ENCODE data around the gene PPAT.
A peak's percentile ranks its signal among the peaks of the same experiment; 100 is the strongest.
"Not testable (repeated sequence)": the region's sequence is repeated elsewhere in the genome, so short reads cannot be mapped to it uniquely, and the experiment has no call there.

PPAT gene

GRCh38 chr4:56435140-56435926 lies at the start of gene PPAT:
PPAT (minus strand) TSS chr4:56435615; CDS start chr4:56435477, 138 bp downstream.
- DNase-seq (ENCODE audit: low spot score) = peak; percentile 98

DNA sequence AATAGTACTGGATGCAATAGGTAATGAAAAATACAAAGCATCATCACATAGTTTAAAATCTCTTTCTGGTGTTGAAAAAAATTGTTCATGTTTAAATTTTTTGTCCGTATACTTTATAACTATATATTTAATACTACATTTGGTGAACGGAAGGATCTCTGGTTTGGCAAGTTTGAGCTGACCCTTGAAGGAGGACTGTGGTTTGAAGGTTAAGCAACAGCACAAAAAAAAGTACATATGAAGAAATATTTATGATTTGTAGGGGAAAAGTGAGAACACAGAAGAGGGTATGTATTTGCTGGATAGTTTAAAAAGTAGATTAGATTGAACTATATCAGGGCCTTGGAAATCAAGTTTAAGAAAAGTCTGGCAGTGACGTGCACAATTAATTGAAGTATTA lies 45.3 kb upstream of the PPAT start:
- DNase-seq (ENCODE audit: low spot score) = no peak

- DNase-seq (ENCODE audit: low spot score) = no peak
These were observed 41.8 kb upstream of the PPAT start for GRCh38 chr4:56477192-56477702.

DNA sequence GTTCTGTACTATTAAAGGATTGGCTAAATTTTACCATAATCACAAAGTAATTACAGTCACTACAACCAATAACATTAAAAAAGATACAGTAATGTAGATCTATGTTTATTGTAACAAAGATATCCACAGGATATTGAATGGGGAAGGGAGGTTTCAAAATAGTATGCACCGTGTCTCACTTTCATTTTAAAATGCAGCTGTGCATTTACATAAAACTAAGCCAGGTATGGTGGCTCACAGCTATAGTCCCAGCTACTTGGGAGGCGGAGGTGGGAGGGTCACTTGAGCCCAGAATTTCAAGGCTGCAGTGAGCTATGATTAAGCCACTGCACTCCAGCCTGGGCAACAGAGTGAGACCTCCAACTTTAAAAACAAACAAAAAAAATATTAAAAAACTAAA lies 40.5 kb upstream of the PPAT start:
- DNase-seq (ENCODE audit: low spot score) = no peak

DNA sequence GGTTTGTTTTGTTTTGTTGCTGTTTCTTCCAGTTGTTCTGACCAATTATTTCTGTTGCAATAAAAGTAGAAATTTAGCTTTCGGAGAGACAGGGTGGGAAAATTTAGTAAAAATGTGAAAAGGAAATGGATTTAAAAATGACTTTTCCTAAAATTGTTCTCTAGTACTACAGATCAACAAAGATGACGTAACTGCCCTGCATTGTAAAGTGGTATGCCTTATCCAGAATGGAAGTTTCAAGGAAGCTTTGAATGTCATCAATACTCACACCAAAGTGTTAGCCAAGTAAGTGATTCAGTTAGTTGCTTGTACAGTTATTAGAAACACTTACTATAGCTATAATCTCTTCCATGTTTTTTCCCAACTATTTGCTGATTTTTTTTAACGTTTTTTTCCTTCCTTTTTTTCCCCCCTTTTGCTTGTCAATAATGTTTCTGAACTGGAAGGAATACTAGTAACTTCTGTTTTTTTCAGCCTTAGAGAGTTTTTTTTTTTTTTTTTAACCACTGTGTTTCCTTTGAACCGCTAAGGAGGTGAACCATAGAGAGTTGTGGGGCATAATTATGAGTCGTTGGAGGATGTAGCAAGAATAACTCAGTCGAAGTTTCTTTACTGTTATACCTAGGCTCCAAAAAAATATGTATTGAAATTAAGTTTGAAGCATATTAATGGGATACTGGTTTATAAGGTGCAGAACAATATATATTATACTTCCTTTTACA lies 34.2 kb upstream of the PPAT start:
- DNase-seq (ENCODE audit: low spot score) = no peak

DNA sequence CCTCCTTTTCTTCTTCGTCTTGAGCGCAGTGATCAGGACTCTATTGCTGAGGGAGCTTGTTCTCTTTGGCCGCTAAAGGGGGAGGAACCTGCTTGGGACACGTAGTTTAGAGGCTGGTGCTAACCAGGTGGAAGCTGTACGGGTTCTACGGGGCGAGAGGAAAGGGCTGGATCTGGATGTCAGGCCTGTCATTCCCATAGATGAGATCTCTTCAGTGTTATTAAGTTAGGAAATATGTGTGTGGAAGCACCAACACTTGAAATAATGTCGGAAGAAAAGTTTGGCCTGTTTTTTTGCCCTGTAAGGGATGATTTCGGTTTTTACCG lies 32.6 kb upstream of the PPAT start:
- DNase-seq (ENCODE audit: low spot score) = peak; percentile 30

- DNase-seq (ENCODE audit: low spot score) = peak; percentile 88
These were observed 32.1 kb upstream of the PPAT start, which contains the start of gene SRP72 for GRCh38 chr4:56467284-56468096. SRP72 (plus strand) TSS chr4:56467617; CDS start chr4:56467636, 19 bp downstream.

GRCh38 chr4:56466910-56467283 lies 31.5 kb upstream of the PPAT start:
- no peak for DNase-seq (ENCODE audit: low spot score)

- DNase-seq (ENCODE audit: low spot score) = peak; percentile 16
These were observed 30.9 kb upstream of the PPAT start for GRCh38 chr4:56466296-56466761.

- DNase-seq (ENCODE audit: low spot score) = no peak
These were observed 30.3 kb upstream of the PPAT start for GRCh38 chr4:56465599-56466295.

DNA sequence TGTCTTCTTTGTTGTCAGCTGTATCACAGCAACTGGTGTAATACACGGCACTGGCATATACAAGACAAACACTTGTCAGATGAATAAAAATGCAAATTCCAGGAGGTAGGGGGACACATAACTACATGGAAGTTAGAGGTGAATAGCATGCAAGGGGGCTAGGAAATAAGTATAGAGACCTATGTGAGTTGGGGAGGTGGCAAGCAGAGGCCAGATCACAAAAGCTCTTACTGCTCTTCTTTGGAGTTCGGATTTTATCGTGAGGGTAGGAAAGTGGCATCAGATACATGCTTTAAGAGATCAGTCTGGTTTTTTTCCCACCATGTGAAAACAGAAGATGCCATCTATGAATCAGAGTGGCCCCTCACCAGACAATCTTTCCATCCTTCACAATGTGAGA lies 29.2 kb upstream of the PPAT start:
- DNase-seq (ENCODE audit: low spot score) = no peak

- DNase-seq (ENCODE audit: low spot score) = no peak
These were observed 28.3 kb upstream of the PPAT start for GRCh38 chr4:56463711-56464110.

DNA sequence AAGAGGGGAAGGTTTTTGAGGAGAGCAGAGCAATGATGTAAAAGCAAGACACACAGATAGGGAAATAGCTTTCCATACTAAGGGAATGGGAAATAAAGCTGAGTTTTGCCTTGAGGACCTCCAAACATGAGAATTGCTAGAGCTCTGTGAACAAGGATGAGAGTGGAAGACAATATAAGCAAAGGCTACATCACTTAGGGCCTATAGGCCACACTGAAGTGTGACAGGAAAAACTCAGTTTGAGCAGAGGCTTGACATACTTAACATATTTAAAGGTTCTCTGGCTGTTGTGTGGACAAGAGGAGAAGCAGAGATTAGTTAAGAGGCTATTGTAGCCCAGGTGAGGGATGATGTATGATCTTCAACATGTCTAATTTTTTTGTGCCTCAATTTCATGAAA lies 26.7 kb upstream of the PPAT start:
- no peak for DNase-seq (ENCODE audit: low spot score)

DNA sequence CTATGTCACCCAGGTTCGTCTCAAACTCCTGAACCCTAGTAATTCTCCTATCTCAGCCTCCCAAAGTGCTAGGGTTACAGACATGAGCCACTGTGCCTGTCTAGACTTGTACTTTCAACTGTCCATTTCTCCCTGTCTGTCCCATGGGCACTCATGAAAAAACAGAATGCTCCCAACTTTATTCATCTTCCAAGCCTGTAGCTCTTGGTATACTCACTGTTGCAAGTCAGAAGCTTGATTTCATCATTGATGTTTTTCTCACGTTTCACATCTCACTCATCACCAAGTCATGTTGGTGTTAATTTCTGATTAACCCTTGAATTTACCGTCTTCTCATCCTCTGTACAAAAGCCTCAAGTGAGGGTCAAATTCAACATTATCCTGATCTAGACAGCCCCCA lies 24.7 kb upstream of the PPAT start:
- DNase-seq (ENCODE audit: low spot score) = no peak

DNA sequence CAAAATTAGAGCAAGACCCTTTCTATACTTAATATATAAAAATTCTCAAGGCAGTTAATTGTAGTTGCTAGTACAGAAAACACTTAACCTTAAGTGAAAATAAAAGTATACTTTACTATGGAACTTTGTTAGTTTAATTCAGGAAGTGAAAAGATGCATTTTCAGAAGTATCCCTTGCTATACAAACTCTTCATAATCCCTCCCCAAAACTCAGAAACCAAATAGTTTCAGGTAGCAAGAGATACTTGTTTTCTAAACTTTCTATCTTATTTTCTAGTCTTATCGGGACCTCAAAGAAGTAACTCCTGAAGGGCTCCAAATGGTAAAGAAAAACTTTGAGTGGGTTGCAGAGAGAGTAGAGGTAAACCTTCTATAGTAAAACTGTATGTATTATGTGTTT lies 14.9 kb upstream of the PPAT start:
- no peak for DNase-seq (ENCODE audit: low spot score)

DNA sequence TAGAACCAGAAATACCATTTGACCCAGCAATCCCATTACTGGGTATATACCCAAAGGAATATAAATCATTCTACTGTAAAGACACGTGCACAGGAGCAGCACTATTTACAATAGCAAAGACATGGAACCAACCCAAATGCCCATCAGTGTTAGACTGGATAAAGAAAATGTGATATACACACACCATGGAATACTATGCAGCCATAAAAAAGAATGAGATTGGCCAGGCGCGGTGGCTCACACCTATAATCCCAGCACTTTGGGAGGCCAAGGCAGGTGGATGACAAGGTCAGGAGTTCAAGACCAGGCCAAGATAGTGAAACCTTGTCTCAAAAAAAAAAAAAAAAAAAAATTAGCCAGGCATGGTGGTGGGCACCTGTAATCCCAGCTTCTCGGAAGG lies 14.1 kb upstream of the PPAT start:
- not testable (repeated sequence) for DNase-seq (ENCODE audit: low spot score)

DNA sequence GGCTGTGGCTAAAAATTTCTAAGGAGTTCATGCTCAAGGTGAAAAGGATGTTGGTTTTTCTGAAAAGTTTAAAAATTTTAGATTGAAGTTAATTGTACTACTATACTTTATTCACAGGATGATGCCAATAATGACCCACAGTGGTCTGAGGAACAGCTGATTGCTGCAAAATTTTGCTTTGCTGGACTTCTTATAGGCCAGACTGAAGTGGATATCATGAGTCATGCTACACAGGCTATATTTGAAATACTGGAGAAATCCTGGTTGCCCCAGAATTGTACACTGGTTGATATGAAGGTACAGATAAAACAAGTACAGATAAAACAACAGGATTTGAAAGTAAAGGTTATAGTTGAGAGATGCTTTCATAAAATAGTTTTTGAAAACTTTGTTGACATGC lies 12.9 kb upstream of the PPAT start:
- DNase-seq (ENCODE audit: low spot score) = no peak

- DNase-seq (ENCODE audit: low spot score) = no peak
These were observed 10.3 kb upstream of the PPAT start for GRCh38 chr4:56445699-56446098.

GRCh38 chr4:56444719-56445118 lies 9.3 kb upstream of the PPAT start:
- DNase-seq (ENCODE audit: low spot score) = no peak

DNA sequence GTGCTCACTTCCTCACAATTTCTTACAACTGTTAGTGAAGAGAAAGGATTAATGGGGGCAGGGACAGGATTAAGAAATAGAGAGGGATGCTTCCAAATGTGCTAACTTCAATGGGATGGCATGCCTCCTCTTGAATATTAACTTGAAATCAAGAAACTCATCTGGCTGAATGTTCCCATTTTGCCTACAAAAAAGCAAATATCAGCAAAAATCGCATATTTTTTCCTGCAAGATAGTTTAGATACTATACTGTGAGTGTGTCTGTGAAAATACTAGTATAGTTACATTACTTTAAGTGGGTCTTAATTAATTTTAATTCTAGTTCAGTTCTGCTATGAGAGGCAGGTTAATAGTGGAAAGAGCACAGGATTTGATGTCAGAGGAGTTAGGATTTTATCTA lies 5.6 kb upstream of the PPAT start:
- no peak for DNase-seq (ENCODE audit: low spot score)

DNA sequence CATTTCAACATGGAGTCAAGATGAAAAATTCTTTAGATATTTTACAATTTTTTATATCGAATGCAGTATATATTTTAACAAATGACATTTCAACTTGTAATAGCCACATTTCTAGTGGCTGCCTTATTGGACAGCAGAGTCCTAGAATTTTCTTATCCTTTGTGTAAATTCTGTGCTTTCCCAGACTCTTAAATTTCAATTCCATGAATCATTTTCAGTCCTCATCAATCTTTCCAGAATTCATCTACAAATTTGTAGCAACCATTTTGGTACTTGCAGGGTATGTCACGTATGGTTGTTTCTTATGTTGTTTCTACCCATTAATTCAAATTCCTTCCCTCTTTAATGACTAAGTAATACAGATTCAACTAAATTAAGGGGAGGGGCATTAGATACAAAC lies 3.4 kb upstream of the PPAT start:
- DNase-seq (ENCODE audit: low spot score) = no peak

DNA sequence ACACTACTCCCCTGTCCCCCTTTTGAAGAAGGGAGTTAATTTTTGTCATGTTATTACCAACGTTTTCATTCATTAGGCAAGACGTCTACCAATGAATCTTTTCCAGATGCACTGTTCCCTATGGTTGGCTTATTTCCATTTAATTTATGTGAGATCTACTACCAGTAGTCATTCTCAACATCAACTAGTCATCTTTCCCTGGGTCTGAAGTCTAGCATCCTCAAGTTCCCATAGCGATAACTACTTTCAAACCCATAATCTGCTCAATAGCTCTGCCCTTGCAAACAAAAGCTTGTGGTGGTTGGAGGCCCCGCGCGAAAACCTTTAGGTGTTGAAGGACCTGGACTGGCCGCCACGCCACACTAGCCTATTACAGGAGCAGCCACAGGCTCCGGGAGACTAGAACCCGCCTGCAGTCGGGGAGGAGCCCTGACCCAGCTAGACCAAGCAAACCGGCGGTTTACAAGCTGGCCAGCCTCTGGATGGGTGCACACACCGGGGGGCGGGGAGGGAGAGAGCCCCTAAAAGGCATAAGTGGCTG lies 746 bp downstream of the PPAT start:
- peak; percentile 11 for DNase-seq (ENCODE audit: low spot score)
